ENCODE measurements around the gene LRMDA.

LRMDA gene

DNA sequence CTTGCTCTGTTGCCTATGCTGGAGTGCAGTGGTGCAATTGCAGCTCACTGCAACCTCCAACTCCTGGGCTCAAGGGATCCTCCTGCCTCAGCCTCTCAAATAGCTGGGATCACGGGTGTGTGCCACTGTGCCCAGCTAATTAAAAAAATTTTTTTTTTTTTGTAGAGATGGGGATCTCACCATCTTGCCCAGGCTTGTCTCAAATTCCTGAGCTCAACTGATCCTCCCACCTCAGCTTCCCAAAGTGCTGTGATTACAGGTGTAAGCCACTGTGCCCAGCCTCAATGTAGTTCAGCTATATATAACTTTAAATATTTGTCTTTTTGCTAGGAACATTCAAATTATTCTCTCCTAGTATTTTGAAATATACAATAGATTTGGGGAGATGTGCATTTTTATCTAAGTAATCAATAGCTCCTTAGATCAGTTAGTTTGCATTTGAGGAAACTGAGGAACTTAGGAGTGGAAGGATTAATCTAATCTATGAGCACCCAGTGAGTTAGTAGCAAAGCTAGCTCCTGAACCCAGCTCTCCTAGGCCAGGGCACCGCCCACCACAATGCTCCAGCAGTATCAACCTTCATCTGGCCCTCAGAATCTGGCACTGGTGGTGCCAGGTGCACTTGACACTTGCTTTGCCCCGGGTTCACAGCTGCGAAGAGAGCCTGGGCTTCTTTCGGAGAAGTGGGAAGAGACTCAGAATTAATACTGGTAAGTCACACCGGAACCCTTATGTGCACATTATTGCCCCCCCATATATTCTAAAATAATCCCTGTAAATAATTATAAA is 5.9 kb upstream of the LRMDA start:
- no peak for DNase-seq
- no peaks in the 10 kb centered on the region for H3K27me3 ChIP-seq (ENCODE audit: insufficient read depth, low read depth, severe bottlenecking)
- H3K4me3 ChIP-seq (ENCODE audit: low read depth, low read length), result no peak overlapping the region
- no peaks in the 10 kb centered on the region for H3K36me3 ChIP-seq
- TF ChIP-seq, protein P1, sequence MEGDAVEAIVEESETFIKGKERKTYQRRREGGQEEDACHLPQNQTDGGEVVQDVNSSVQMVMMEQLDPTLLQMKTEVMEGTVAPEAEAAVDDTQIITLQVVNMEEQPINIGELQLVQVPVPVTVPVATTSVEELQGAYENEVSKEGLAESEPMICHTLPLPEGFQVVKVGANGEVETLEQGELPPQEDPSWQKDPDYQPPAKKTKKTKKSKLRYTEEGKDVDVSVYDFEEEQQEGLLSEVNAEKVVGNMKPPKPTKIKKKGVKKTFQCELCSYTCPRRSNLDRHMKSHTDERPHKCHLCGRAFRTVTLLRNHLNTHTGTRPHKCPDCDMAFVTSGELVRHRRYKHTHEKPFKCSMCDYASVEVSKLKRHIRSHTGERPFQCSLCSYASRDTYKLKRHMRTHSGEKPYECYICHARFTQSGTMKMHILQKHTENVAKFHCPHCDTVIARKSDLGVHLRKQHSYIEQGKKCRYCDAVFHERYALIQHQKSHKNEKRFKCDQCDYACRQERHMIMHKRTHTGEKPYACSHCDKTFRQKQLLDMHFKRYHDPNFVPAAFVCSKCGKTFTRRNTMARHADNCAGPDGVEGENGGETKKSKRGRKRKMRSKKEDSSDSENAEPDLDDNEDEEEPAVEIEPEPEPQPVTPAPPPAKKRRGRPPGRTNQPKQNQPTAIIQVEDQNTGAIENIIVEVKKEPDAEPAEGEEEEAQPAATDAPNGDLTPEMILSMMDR (IDR thresholded peaks at IDR 0.05; ENCODE audit: low read depth, low read length), result no peak
- H3K27ac ChIP-seq, result no peak overlapping the region
- no peaks in the 10 kb centered on the region for H3K9me3 ChIP-seq (ENCODE audit: severe bottlenecking)

DNA sequence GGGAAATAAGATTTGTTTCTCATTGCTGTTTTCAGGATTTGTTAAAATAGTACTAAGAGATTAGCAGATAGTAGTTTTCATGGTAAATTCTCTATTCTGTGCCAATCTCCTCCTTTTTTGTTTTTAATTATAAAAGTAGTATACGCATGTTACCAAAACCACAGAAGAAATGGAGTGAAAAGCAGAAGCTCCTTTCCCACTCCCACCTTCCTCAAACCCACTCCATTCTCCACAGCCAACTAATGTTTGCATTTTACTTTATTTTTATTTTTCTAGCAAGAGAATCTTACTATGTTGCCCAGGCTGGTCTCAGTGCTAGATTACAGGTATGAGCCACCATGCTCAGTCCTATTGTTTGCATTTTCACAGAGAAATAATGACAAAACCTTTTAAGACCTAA is 4.5 kb upstream of the LRMDA start:
- no peaks in the 10 kb centered on the region for H3K9me3 ChIP-seq (ENCODE audit: severe bottlenecking)
- no peak for DNase-seq
- no peak overlapping the region for H3K27ac ChIP-seq
- no peaks in the 10 kb centered on the region for H3K27me3 ChIP-seq (ENCODE audit: insufficient read depth, low read depth, severe bottlenecking)
- TF ChIP-seq, protein P1 (IDR thresholded peaks at IDR 0.05; ENCODE audit: low read depth, low read length), result no peak
- H3K4me3 ChIP-seq (ENCODE audit: low read depth, low read length), result no peak overlapping the region
- H3K36me3 ChIP-seq, result no peaks in the 10 kb centered on the region

DNA sequence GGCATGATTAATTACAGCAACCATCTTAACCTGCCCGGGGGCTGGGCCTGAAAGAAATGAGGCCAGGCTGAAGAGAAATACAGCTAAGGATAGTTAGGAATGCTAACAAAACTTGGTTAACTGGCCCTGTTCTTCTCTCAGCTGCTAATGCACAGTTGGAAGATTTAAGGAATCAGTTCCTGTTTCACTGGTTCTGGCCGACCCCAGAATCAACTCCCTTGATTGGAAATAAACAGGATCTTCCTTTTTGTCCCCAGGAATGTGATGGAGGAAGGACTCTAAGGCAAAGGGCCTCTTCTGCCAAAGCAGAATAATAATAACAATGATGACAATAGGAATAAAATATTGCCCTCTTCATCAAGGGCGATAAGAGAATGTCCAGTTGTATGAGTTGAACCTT is 3.5 kb upstream of the LRMDA start:
- TF ChIP-seq, protein P1 (IDR thresholded peaks at IDR 0.05; ENCODE audit: low read depth, low read length), result no peak
- Histone ChIP-seq H3K36me3 (no peaks in the 10 kb centered on the region), H3K27me3 (ENCODE audit: insufficient read depth, low read depth, severe bottlenecking) (no peaks in the 10 kb centered on the region), H3K9me3 (ENCODE audit: severe bottlenecking) (no peaks in the 10 kb centered on the region), H3K27ac (no peak overlapping the region), H3K4me3 (ENCODE audit: low read depth, low read length) (no peak overlapping the region)
- no peak for DNase-seq

DNA sequence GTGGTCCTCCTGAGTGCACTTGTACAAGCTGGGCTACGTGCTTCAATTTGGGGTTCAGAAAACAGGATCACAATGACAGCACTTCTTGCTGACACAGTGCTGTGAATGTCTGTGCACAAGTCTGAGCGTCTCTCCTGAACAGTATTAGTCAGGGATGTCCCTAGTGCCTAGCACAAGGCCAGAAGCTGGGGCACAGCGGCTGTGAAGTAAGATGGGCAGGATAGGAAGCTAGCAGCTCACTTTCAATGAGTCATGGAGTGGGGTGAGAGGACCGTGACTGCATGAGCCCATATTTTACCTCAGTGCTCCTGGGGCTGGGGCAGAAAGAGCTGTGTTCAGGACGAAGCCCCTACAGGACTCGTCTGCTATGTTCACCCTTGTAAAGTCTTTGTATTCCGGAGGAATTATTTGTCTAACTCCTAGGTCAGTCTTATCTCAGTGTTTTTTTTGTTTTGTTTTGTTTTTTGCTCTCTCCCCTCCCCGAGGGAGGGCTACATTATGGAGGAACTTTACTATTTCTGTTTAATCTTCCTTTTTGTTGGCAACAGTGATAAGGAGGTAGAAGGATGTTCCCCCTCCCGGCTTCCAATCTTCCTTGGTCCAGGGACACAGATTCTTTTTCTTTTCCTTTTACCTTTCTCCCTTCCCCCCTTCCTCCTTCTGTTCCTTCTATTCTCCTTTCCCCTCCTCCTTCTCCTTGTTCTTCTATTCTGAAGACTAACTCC is 2.8 kb upstream of the LRMDA start:
- DNase-seq, result no peak
- Histone ChIP-seq H3K9me3 (ENCODE audit: severe bottlenecking) (no peaks in the 10 kb centered on the region), H3K27me3 (ENCODE audit: insufficient read depth, low read depth, severe bottlenecking) (no peaks in the 10 kb centered on the region), H3K4me3 (ENCODE audit: low read depth, low read length) (no peak overlapping the region), H3K27ac (no peak overlapping the region), H3K36me3 (no peaks in the 10 kb centered on the region)
- TF ChIP-seq, protein P1 (IDR thresholded peaks at IDR 0.05; ENCODE audit: low read depth, low read length), result no peak

DNA sequence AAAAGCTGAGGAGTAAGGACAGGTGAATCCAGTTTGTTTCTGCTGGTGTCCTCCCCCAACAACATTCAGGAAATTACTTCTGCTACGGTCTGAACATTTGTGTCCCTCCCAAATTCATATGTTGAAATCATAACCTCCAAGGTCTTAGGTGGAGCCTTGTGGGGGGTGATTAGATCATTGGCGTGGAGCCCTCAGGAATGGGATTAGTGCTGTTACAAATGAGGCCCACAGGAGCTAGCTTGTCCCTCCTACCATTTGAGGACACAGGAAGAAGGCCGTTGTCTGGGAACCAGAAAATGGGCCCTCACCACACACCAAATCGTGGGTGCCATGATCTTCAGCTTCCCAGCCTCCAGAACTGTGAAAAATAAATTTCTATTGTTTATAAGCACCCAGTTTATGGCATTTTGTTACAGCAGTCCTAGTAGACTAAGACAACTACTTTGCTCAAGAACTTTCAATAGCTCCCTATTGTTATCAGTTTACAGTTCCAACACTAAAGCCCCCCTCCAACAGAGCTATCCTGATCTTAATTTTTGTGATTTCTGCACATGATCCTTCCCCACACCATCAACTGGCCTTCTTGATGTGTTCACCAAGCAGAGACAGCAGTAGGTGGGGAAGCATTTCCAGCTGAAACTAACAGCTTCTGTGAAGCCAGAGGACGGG is 2.1 kb upstream of the LRMDA start:
- Histone ChIP-seq H3K9me3 (ENCODE audit: severe bottlenecking) (no peaks in the 10 kb centered on the region), H3K4me3 (ENCODE audit: low read depth, low read length) (no peak overlapping the region), H3K36me3 (no peaks in the 10 kb centered on the region), H3K27ac (no peak overlapping the region), H3K27me3 (ENCODE audit: insufficient read depth, low read depth, severe bottlenecking) (no peaks in the 10 kb centered on the region)
- TF ChIP-seq, protein P1 (IDR thresholded peaks at IDR 0.05; ENCODE audit: low read depth, low read length), result no peak
- DNase-seq, result no peak

Data from WERI-Rb-1 (cell line).